A549 (cell line): Measurements from ENCODE around the gene BCAS3.

Source experiments
- BCL3 ChIP-seq: fragments of >200 bp; sonication (Bioruptor Twin); formaldehyde crosslinking; IDR thresholded peaks from 3 replicates; pipeline ENCODE4 v1.6.1; 2016
- CHD2 ChIP-seq: fragments of 150-350 bp; IDR thresholded peaks from 2 replicates; pipeline ENCODE4 v1.6.1; 2014; ENCODE audit warnings: low read length; ENCODE audit not compliant: partially characterized antibody
- HMGXB4 ChIP-seq: fragments of 250-450 bp; sonication (Bioruptor Pico); IDR thresholded peaks from 2 replicates; pipeline ENCODE4 v1.5.0; 2021; ENCODE audit warnings: mild to moderate bottlenecking, moderate library complexity, borderline replicate concordance
- JUNB ChIP-seq: fragments of >200 bp; sonication (Bioruptor Twin); formaldehyde crosslinking; IDR thresholded peaks from 2 replicates; pipeline ENCODE4 v1.6.1; 2016
- POLR2A ChIP-seq: IDR thresholded peaks from 2 replicates; pipeline ENCODE4 v1.6.1; 2012; ENCODE audit warnings: mild to moderate bottlenecking, low read length
- RFX5 ChIP-seq: fragments of 450-650 bp; IDR thresholded peaks from 2 replicates; pipeline ENCODE4 v1.7.1; 2014; ENCODE audit warnings: antibody characterized with exemption, mild to moderate bottlenecking, moderate library complexity
- USF2 ChIP-seq: fragments of 450-650 bp; IDR thresholded peaks from 2 replicates; pipeline ENCODE4 v1.6.1; 2014; ENCODE audit warnings: antibody characterized with exemption
- TF ChIP-seq, protein P1 (sequence below): fragments of >200 bp; sonication (Bioruptor Twin); formaldehyde crosslinking; IDR thresholded peaks from 3 replicates; pipeline ENCODE4 v1.5.1; 2016
- TF ChIP-seq, protein P2 (sequence below): fragments of 200-600 bp; sonication (generic); IDR thresholded peaks from 2 replicates; pipeline ENCODE4 v1.6.1; 2016; ENCODE audit warnings: antibody characterized with exemption, mild to moderate bottlenecking, moderate library complexity

GRCh38 chr17:60792250-60792898, 114.7 kb downstream of the BCAS3 start:
- TF ChIP-seq RFX5 (no peak), HMGXB4 (CRISPR knock-in tag) (no peak), USF2 (no peak), POLR2A (no peak), BCL3 (no peak), JUNB (no peak), CHD2 (no peak)
- TF ChIP-seq, protein P1, sequence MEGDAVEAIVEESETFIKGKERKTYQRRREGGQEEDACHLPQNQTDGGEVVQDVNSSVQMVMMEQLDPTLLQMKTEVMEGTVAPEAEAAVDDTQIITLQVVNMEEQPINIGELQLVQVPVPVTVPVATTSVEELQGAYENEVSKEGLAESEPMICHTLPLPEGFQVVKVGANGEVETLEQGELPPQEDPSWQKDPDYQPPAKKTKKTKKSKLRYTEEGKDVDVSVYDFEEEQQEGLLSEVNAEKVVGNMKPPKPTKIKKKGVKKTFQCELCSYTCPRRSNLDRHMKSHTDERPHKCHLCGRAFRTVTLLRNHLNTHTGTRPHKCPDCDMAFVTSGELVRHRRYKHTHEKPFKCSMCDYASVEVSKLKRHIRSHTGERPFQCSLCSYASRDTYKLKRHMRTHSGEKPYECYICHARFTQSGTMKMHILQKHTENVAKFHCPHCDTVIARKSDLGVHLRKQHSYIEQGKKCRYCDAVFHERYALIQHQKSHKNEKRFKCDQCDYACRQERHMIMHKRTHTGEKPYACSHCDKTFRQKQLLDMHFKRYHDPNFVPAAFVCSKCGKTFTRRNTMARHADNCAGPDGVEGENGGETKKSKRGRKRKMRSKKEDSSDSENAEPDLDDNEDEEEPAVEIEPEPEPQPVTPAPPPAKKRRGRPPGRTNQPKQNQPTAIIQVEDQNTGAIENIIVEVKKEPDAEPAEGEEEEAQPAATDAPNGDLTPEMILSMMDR = no peak
- TF ChIP-seq, protein P2, sequence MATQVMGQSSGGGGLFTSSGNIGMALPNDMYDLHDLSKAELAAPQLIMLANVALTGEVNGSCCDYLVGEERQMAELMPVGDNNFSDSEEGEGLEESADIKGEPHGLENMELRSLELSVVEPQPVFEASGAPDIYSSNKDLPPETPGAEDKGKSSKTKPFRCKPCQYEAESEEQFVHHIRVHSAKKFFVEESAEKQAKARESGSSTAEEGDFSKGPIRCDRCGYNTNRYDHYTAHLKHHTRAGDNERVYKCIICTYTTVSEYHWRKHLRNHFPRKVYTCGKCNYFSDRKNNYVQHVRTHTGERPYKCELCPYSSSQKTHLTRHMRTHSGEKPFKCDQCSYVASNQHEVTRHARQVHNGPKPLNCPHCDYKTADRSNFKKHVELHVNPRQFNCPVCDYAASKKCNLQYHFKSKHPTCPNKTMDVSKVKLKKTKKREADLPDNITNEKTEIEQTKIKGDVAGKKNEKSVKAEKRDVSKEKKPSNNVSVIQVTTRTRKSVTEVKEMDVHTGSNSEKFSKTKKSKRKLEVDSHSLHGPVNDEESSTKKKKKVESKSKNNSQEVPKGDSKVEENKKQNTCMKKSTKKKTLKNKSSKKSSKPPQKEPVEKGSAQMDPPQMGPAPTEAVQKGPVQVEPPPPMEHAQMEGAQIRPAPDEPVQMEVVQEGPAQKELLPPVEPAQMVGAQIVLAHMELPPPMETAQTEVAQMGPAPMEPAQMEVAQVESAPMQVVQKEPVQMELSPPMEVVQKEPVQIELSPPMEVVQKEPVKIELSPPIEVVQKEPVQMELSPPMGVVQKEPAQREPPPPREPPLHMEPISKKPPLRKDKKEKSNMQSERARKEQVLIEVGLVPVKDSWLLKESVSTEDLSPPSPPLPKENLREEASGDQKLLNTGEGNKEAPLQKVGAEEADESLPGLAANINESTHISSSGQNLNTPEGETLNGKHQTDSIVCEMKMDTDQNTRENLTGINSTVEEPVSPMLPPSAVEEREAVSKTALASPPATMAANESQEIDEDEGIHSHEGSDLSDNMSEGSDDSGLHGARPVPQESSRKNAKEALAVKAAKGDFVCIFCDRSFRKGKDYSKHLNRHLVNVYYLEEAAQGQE = no peak
